ENCODE measurements around the gene NUBPL.

DNA sequence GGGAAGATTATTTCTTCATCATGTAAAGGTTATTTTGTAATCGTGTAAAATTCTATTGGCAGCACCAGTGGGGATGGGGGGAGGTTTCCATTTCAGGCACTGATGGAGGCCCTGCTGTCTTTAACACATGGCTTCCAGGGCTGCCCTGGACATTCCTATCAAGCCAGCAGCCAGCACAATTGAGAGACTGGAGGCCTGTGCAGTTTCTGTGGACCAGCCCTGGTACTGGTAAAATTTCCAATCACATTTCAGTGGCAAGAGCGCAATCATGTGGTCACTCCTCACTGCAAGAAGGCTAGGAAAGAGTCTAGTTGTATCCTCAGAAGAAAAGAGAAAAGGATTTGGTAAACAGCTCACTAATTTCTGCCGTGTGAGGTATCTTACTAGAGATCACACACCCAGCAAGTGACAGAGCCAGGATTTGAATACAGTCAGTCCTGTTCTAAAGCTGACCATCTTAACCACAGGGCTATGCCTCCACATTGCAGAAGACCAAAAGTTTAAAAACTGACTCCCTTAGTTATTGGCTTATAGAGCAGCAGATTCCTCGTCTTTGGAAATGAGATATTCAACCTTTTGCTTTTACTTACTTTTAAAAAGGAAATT is 336.5 kb downstream of the NUBPL start:
- TF ChIP-seq, protein P1, sequence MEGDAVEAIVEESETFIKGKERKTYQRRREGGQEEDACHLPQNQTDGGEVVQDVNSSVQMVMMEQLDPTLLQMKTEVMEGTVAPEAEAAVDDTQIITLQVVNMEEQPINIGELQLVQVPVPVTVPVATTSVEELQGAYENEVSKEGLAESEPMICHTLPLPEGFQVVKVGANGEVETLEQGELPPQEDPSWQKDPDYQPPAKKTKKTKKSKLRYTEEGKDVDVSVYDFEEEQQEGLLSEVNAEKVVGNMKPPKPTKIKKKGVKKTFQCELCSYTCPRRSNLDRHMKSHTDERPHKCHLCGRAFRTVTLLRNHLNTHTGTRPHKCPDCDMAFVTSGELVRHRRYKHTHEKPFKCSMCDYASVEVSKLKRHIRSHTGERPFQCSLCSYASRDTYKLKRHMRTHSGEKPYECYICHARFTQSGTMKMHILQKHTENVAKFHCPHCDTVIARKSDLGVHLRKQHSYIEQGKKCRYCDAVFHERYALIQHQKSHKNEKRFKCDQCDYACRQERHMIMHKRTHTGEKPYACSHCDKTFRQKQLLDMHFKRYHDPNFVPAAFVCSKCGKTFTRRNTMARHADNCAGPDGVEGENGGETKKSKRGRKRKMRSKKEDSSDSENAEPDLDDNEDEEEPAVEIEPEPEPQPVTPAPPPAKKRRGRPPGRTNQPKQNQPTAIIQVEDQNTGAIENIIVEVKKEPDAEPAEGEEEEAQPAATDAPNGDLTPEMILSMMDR (conservative IDR thresholded peaks at IDR 0.05; ENCODE audit: low read length), result no peak
- TF ChIP-seq EZH2phosphoT487 (IDR thresholded peaks at IDR 0.05; ENCODE audit: borderline replicate concordance), result no peak
